Upper lobe of left lung (tissue), 4 donors: ENCODE data around the gene SZT2.

Experiments used
- CTCF ChIP-seq, 6 experiments: fragments of 450-650 bp in 4 of 6; fragments of 200-600 bp in 2 of 6; sonication (generic) in 2 of 6; IDR thresholded peaks; one replicate each; pipeline ENCODE4 v1.5.1; 2016 to 2019; ENCODE audit warnings: antibody characterized with exemption in 6 of 6
- POLR2A ChIP-seq, 4 donors: fragments of 450-650 bp; IDR thresholded peaks; one replicate each; pipeline ENCODE4 v1.5.1; 2016 to 2017; ENCODE audit warnings: antibody characterized with exemption in 4 of 4, mild to moderate bottlenecking in 2 of 4
- POLR2AphosphoS5 ChIP-seq, 2 donors: sonication (generic); formaldehyde crosslinking; IDR thresholded peaks; one replicate each; pipeline ENCODE4 v1.5.1; 2017; ENCODE audit warnings: antibody characterized with exemption in 2 of 2

DNA sequence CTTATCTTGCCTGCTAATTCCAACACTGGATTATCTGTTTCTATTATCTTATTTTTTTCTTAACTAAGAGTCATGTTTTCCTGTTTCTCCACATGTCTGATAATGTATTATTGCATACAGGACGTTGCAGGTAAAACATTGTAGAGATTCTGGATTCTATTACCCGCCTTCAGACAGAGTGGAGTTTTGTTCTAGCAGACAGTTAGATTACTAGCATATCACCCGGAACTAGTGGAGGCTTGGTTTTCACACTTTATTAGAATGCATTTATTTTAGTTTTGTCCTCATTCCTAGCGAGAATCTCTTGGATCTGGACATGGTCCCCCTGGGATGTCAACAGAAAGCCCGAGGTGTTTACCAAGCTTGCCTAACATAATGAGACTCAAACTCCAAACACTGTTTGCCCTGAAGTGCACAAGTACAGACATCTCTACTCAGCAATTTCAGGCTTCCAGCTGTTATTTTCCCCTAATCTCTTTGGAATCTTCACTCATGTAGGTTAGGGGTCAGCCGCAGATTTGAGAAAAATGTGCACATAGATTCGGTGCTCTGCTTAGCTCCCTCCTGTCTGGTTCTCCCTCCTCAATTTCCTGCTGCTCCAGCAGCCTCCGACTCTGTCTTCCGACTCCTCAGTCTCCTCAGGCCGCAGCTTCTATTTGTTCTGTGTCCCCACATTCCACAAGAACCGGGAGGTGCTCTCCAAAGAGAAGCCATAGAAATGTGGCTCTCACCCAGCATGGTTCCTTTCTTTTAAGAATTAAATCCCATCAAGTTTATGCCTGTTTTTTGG is 104.2 kb downstream of the SZT2 start:
- TF ChIP-seq POLR2A (IDR thresholded peaks at IDR 0.05) (no peak), CTCF (IDR thresholded peaks at IDR 0.05) (no peak), POLR2AphosphoS5 (IDR thresholded peaks at IDR 0.05) (no peak)
